ENCODE results near the gene ZNF266. TPM values are rescaled to one million over a fixed set of nuclear protein-coding genes. Genes with fewer than 3 reads are reported as not detected.

Gene ZNF266
- total RNA-seq, 1 donor from 2014 or later: 22.8 TPM

DNA sequence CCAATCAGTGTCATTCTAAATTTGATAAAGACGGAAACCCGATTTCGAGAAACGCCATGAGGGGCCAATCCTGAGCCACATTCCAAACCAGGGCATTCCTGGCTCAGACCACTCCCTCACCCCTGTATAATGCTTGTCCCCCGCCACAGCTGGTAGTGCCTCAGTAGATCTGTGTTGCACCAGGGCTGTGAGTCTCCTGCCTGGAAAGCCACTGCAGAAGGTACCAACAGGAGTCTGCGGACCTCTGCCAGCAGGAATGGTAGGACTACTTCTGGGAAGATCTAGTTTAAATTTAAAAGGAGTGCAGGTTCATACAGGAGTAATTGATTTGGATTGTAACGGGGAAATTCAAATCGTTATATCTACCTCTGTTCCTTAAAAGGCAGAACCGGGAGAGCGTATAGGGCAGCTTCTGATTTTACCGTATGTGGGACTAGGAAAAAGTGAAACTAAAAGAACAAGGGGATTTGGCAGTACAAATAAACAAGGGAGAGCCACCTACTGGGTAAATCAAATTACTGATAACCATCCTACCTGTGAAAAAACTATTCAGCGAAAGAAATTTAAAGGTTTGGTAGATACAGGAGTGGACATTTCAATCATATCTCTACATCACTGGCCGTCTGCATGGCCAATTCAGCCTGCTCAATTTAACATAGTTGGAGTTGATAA, 20.8 kb upstream of the ZNF266 start:
- no peak for DNase-seq (ENCODE audit: extremely low spot score in 2 of 2)
- TF ChIP-seq, protein P1, sequence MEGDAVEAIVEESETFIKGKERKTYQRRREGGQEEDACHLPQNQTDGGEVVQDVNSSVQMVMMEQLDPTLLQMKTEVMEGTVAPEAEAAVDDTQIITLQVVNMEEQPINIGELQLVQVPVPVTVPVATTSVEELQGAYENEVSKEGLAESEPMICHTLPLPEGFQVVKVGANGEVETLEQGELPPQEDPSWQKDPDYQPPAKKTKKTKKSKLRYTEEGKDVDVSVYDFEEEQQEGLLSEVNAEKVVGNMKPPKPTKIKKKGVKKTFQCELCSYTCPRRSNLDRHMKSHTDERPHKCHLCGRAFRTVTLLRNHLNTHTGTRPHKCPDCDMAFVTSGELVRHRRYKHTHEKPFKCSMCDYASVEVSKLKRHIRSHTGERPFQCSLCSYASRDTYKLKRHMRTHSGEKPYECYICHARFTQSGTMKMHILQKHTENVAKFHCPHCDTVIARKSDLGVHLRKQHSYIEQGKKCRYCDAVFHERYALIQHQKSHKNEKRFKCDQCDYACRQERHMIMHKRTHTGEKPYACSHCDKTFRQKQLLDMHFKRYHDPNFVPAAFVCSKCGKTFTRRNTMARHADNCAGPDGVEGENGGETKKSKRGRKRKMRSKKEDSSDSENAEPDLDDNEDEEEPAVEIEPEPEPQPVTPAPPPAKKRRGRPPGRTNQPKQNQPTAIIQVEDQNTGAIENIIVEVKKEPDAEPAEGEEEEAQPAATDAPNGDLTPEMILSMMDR (IDR thresholded peaks at IDR 0.05): no peak
- TF ChIP-seq POLR2AphosphoS5 (IDR thresholded peaks at IDR 0.05; ENCODE audit: insufficient read depth in 1 of 2, low read depth in 1 of 2): no peak
- TF ChIP-seq POLR2A (IDR thresholded peaks at IDR 0.05): no peak
- H3K4me3 ChIP-seq: no peak overlapping the region
- intact Hi-C loops (cut with DNase I): no loop called here
- H3K27ac ChIP-seq: no peak overlapping the region
- peaks cover 21% of the 10 kb centered on the region for H3K9me3 ChIP-seq
- H3K27me3 ChIP-seq: no peaks in the 10 kb centered on the region
- no peaks in the 10 kb centered on the region for H3K36me3 ChIP-seq
- H3K4me1 ChIP-seq: no peaks in the 10 kb centered on the region

DNA sequence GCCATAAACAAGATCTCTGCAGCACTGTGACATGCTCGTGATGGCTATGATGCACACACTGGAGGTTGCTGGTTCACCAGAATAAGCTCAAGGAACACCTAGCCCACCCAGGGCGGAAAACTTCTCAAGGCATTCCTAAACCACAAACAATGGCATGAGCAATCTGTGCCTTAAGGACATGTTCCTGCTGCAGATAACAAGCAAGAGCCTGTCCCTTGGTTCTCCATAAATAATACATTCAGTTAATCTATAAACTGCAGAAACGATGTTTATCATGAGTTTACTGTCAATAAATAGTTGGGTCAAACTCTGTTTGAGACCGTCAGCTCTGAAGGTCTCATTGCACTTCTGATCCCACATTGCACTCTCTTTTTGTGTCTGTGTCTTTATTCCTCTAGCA, 18.6 kb upstream of the ZNF266 start:
- no peak for DNase-seq (ENCODE audit: extremely low spot score in 2 of 2)
- Histone ChIP-seq H3K27ac (no peak overlapping the region), H3K9me3 (peaks cover 26% of the 10 kb centered on the region), H3K4me3 (no peak overlapping the region), H3K4me1 (no peaks in the 10 kb centered on the region), H3K36me3 (no peaks in the 10 kb centered on the region), H3K27me3 (no peaks in the 10 kb centered on the region)
- intact Hi-C loops (cut with DNase I): no loop called here
- TF ChIP-seq, protein P1 (IDR thresholded peaks at IDR 0.05): no peak
- no peak for TF ChIP-seq POLR2A (IDR thresholded peaks at IDR 0.05)
- no peak for TF ChIP-seq POLR2AphosphoS5 (IDR thresholded peaks at IDR 0.05; ENCODE audit: insufficient read depth in 1 of 2, low read depth in 1 of 2)

DNA sequence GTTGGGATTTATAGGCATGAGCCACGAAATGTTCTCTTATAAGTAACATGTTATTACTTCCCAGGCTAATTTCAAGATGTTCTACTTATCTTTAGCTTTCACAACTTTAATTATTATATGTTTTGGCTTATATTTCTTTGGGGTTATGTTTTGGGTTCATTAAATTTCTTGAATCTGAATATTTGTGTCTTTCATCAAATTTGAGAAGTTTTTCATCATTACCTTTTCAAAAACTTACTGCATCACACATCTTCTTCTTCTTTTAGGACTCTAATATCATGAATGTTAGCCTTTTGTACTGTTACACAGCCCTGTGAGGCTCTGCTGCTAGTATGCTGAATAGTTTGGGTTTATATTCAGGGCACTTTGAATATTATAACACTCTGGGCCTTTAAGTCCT, 9.7 kb upstream of the ZNF266 start:
- DNase-seq (ENCODE audit: extremely low spot score in 2 of 2): no peak
- Histone ChIP-seq H3K4me1 (no peaks in the 10 kb centered on the region), H3K27ac (no peak overlapping the region), H3K4me3 (no peak overlapping the region), H3K36me3 (no peaks in the 10 kb centered on the region), H3K27me3 (no peaks in the 10 kb centered on the region), H3K9me3 (peaks cover 6% of the 10 kb centered on the region)
- intact Hi-C loops (cut with DNase I): no loop called here
- TF ChIP-seq, protein P1 (IDR thresholded peaks at IDR 0.05): no peak
- TF ChIP-seq POLR2A (IDR thresholded peaks at IDR 0.05): no peak
- TF ChIP-seq POLR2AphosphoS5 (IDR thresholded peaks at IDR 0.05; ENCODE audit: insufficient read depth in 1 of 2, low read depth in 1 of 2): no peak

DNA sequence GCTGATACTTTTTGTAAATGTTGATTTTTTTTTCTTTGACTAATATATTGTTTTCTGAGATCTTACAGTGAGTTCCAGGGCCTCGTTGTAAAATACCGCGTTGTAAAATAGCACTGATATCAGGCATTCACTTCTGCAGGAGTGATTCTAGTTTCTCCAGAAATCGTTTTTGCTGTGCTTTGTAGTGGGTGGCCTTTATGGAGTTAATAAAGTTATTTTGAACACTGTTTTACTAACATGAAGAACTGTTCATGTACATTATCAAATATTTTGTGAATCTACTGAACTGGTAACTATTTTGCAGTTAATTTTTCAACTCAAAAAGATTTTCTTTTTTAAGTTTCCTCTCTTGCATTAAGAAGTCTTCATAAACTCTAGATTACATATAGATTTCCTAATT, 985 bp upstream of the ZNF266 start:
- H3K36me3 ChIP-seq: peaks cover 0 to 21% of the 10 kb centered on the region in 2 donors
- no peak overlapping the region for H3K27ac ChIP-seq
- peaks cover 23% of the 10 kb centered on the region for H3K4me1 ChIP-seq
- H3K9me3 ChIP-seq: no peaks in the 10 kb centered on the region
- TF ChIP-seq POLR2AphosphoS5 (IDR thresholded peaks at IDR 0.05; ENCODE audit: insufficient read depth in 1 of 2, low read depth in 1 of 2): no peak
- TF ChIP-seq POLR2A (IDR thresholded peaks at IDR 0.05): no peak
- TF ChIP-seq, protein P1 (IDR thresholded peaks at IDR 0.05): no peak
- intact Hi-C loops (cut with DNase I): no loop called here
- DNase-seq (ENCODE audit: extremely low spot score in 2 of 2): no peak
- no peaks in the 10 kb centered on the region for H3K27me3 ChIP-seq
- peak overlapping the region in 1 of 2 donors; percentile 71 for H3K4me3 ChIP-seq

DNA sequence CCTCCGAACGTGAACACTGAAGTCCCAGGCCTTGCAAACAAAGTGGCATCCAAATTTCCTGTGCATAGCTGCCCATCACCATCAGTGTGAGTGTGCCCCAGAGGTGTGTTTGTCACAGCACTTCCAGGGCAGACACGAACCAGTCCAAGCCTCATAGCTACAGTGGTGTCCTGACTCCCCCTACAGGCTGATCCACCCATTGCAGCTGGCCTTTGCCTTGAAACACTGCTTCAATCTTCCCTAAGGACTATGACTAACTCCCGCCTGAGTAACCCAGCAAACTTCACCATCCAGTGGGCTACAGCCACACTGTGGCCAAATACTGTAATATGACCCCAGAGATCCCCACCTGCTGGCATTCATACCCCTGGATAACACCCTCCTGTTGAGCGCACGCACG, 3.9 kb downstream of the ZNF266 start:
- peaks cover 0 to 68% of the 10 kb centered on the region in 2 donors for H3K36me3 ChIP-seq
- intact Hi-C loops (cut with DNase I): no loop called here
- H3K27me3 ChIP-seq: no peaks in the 10 kb centered on the region
- no peak overlapping the region for H3K4me3 ChIP-seq
- H3K9me3 ChIP-seq: no peaks in the 10 kb centered on the region
- no peak for TF ChIP-seq POLR2A (IDR thresholded peaks at IDR 0.05)
- no peak for TF ChIP-seq POLR2AphosphoS5 (IDR thresholded peaks at IDR 0.05; ENCODE audit: insufficient read depth in 1 of 2, low read depth in 1 of 2)
- TF ChIP-seq, protein P1 (IDR thresholded peaks at IDR 0.05): no peak
- no peak for DNase-seq (ENCODE audit: extremely low spot score in 2 of 2)
- peaks cover 23% of the 10 kb centered on the region for H3K4me1 ChIP-seq
- H3K27ac ChIP-seq: no peak overlapping the region
